Uterus (tissue), 4 donors: Measurements from ENCODE around the gene C5AR2. TPM values are rescaled to one million over a fixed set of nuclear protein-coding genes. Genes with fewer than 3 reads are reported as not detected.
"Not testable (repeated sequence)": the region's sequence is repeated elsewhere in the genome, so short reads cannot be mapped to it uniquely, and the experiment has no call there.

Experiments
- DNase-seq, 2 donors: peaks; one replicate each; pipeline ENCODE4 v3.0.0-alpha.2; 2019 to 2020
- H3K27ac ChIP-seq, 2 donors: fragments of 200-600 bp; sonication (generic); 1 replicate in 1 of 2; 2 replicates in 1 of 2; pipeline ENCODE4 v1.5.1; 2016 to 2018
- H3K27me3 ChIP-seq, 2 donors: fragments of 200-600 bp; sonication (generic); one replicate each; pipeline ENCODE4 v1.5.1; 2018 to 2019; ENCODE audit warnings: control low read depth in 1 of 2
- H3K36me3 ChIP-seq, 2 donors: fragments of 200-600 bp; sonication (generic); one replicate each; pipeline ENCODE4 v1.5.1; 2019; ENCODE audit warnings: control low read depth in 1 of 2
- H3K4me1 ChIP-seq, 2 donors: fragments of 200-600 bp; sonication (generic); one replicate each; pipeline ENCODE4 v1.5.1; 2018 to 2019; ENCODE audit warnings: control low read depth in 1 of 2
- H3K4me3 ChIP-seq, 2 donors: fragments of 200-600 bp; sonication (generic); 1 replicate in 1 of 2; 2 replicates in 1 of 2; pipeline ENCODE4 v1.5.1; 2018 to 2019; ENCODE audit warnings: mild to moderate bottlenecking in 1 of 2
- H3K9me3 ChIP-seq, 2 donors: fragments of 200-600 bp; sonication (generic); one replicate each; pipeline ENCODE4 v1.5.1; 2019; ENCODE audit warnings: control low read depth in 1 of 2
- CTCF ChIP-seq, 4 experiments: fragments of 200-600 bp in 2 of 4; fragments of 450-650 bp in 2 of 4; sonication (generic) in 2 of 4; IDR thresholded peaks; one replicate each; pipeline ENCODE4 v1.5.1; 2016 to 2019; ENCODE audit warnings: antibody characterized with exemption in 4 of 4, mild to moderate bottlenecking in 2 of 4, moderate library complexity in 1 of 4
- POLR2A ChIP-seq, 2 donors: fragments of 450-650 bp; IDR thresholded peaks; one replicate each; pipeline ENCODE4 v1.6.1; 2016; ENCODE audit warnings: antibody characterized with exemption in 2 of 2, mild to moderate bottlenecking in 1 of 2, moderate library complexity in 1 of 2
- intact Hi-C: fragments of 100-400 bp; cut with DNase I; formaldehyde crosslinking; loops from one replicate; pipeline ENCODE4 v1.15.1; 2023; ENCODE audit warnings: low total_unique reads
- total RNA-seq, 4 donors: library from RNA; depleted of rRNA in 3 of 4; stranded (reverse); fragments of >200 nt in 3 of 4; gene quantifications; one replicate each; pipeline versions ENCODE4 v1.1.0 to v1.2.4, GENCODE V29; 2014 to 2023
- donor health status: DM: yes; HTN: yes; CAD: no.

C5AR2 gene
- total RNA-seq: under 1 TPM in 3 of 4 donors, not detected in 1; 0.29 to 0.69 (median 0.64) TPM

GRCh38 chr19:47331931-47332547 is at the start of gene C5AR2:
Gene C5AR2 (plus strand): TSS chr19:47332175. CDS start chr19:47340800, 8,625 bp downstream.
- no peak for DNase-seq

GRCh38 chr19:47283405-47284059 is 48.4 kb upstream of the C5AR2 start:
- Histone ChIP-seq H3K36me3 (no peaks in the 10 kb centered on the region), H3K9me3 (no peaks in the 10 kb centered on the region), H3K4me1 (no peaks in the 10 kb centered on the region), H3K27me3 (no peaks in the 10 kb centered on the region), H3K27ac (no peak overlapping the region), H3K4me3 (no peak overlapping the region)
- intact Hi-C loops: loop anchor here (10.0 kb wide), 1 partner anchor 411 kb away; no protein-coding TSS in a partner anchor
- TF ChIP-seq POLR2A (IDR thresholded peaks at IDR 0.05): no peak
- TF ChIP-seq CTCF (IDR thresholded peaks at IDR 0.05): no peak
- no peak for DNase-seq

More at GRCh38 chr19:47331931-47332547, at the start of gene C5AR2:
- no peaks in the 10 kb centered on the region for H3K9me3 ChIP-seq
- no peak for TF ChIP-seq POLR2A (IDR thresholded peaks at IDR 0.05)
- no peak for TF ChIP-seq CTCF (IDR thresholded peaks at IDR 0.05)
- H3K36me3 ChIP-seq: no peaks in the 10 kb centered on the region
- intact Hi-C loops: no loop called here
- no peaks in the 10 kb centered on the region for H3K27me3 ChIP-seq
- H3K4me3 ChIP-seq: no peak within 1 kb of the TSS
- H3K27ac ChIP-seq: no peak within 1 kb of the TSS
- H3K4me1 ChIP-seq: no peaks in the 10 kb centered on the region

GRCh38 chr19:47284324-47284899 is 47.6 kb upstream of the C5AR2 start:
- Histone ChIP-seq H3K4me1 (no peaks in the 10 kb centered on the region), H3K4me3 (no peak overlapping the region), H3K27ac (no peak overlapping the region), H3K27me3 (no peaks in the 10 kb centered on the region), H3K9me3 (no peaks in the 10 kb centered on the region), H3K36me3 (no peaks in the 10 kb centered on the region)
- intact Hi-C loops: loop anchor here (10.0 kb wide), 1 partner anchor 410 kb away; no protein-coding TSS in a partner anchor
- TF ChIP-seq CTCF (IDR thresholded peaks at IDR 0.05) (peak; percentile 74 to 91 (median 86)), POLR2A (IDR thresholded peaks at IDR 0.05) (no peak)
- peak in 1 of 2 donors; percentile 33 for DNase-seq

GRCh38 chr19:47296036-47296435 is 35.9 kb upstream of the C5AR2 start:
- intact Hi-C loops: loop anchor here (10.0 kb wide), 1 partner anchor 129 kb away; no protein-coding TSS in a partner anchor
- peak; percentile 53 to 81 for DNase-seq
- no peaks in the 10 kb centered on the region for H3K27me3 ChIP-seq
- H3K27ac ChIP-seq: no peak overlapping the region
- H3K9me3 ChIP-seq: no peaks in the 10 kb centered on the region
- no peaks in the 10 kb centered on the region for H3K4me1 ChIP-seq
- TF ChIP-seq CTCF (IDR thresholded peaks at IDR 0.05): peak; percentile 56 to 66 (median 60)
- no peak for TF ChIP-seq POLR2A (IDR thresholded peaks at IDR 0.05)
- no peaks in the 10 kb centered on the region for H3K36me3 ChIP-seq
- no peak overlapping the region for H3K4me3 ChIP-seq

- intact Hi-C loops, H3K9me3 ChIP-seq: not testable (repeated sequence)
These were observed 31.1 kb upstream of the C5AR2 start for GRCh38 chr19:47300867-47301266.

More at GRCh38 chr19:47300867-47301266, 31.1 kb upstream of the C5AR2 start:
- H3K4me1 ChIP-seq, H3K27me3 ChIP-seq, H3K4me3 ChIP-seq, DNase-seq, H3K27ac ChIP-seq, H3K36me3 ChIP-seq: not testable (repeated sequence)
